DMS 273 (cell line): Measurements from ENCODE around the gene LSM3.

Experiments
- DNase-seq: peaks from one replicate; lab custom pipeline; 2025; ENCODE audit not compliant: unreplicated experiment; lab: John Stamatoyannopoulos, UW

Gene LSM3

DNA sequence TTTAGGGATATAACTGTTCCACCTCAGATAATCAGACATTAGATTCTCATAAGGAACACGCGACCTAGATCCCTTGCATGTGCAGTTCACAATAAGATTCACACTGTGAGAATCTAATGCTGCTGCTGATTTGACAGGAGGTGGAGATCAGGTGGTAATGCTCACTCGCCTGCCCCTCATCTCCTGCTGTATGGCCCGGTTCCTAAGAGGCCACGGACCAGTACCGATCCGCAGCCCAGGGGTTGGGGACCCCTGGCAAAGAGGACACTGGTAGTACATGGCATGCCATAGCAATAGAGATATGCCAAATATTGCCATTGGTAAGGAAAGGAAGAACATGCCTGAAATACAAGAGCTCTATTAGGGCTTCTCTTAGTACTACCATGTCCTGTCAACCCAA is 59.7 kb downstream of the LSM3 start:
- DNase-seq, result no peak

DNA sequence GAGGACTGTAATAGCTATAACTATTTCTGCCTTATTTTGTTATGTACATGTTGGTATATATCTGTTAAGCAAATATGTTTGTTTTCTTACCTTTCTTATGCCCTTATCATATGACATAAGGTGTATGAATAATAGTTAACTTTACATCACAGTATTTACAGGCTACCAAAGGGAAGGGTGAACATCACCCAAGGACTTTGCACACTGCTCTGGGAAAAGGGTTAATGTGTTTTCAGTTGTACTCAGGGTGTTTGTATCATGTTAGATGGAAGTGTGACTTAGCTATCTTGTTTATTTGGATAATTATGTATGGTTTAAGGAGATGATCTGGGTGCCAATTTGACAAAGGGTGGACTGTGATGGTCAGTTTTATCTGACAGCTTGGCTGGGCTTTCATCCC is 60.3 kb downstream of the LSM3 start:
- no peak for DNase-seq

DNA sequence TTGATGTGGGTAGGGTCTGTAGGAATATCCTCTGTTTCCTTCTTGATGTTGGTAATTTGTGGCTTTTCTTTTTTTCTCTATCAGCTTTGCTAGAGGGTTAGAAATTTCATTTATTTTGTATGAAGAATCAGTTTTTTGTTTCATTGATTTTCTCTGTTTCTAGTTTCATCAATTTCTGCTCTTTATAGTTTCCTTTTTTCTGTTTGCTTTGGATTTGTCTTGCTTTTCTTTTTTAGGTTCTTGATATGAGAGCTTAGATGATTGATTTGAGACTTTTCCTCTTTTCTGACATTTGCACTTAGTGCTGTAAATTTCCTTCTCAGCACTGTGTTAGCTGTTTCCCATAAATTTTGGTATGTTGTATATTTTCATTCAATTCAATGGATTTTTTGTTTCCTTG is 61.3 kb downstream of the LSM3 start:
- DNase-seq, result no peak

DNA sequence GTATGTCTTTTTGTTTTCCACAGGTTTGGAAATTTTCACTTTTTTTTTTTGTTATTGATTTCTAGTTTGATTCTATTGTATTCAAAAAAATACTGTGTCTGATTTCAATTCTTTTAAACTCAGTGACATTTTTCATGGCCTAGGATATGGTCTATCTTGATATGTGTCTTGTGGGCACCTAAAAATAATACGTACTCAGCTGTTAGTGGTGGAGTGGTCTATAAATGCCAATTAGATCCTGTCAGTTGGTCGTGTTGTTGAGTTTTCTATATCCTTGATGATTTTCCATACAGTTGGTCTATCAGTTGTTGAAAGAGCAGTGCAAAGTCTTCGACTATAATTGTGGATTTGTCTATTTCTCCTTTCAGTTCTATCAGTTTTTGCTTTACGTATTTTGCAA is 61.7 kb downstream of the LSM3 start:
- no peak for DNase-seq

DNA sequence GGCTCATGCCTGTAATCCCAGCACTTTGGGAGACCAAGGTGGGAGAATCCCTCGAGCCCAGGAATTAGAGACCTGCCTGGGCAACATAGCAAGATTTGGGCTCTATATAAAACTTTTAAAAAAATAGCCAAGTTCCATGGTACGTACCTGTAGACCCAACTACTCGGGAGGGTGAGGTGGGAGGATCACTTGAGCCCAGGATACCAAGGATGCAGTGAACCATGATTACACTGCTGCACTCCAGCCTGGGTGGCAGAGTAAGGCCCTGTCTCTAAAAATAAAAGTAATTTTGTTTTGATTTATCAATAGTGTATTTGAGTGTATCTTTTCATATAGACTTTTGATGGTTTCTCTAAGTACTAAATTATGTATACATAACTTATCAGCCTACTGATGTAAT is 63.1 kb downstream of the LSM3 start:
- DNase-seq, result no peak

DNA sequence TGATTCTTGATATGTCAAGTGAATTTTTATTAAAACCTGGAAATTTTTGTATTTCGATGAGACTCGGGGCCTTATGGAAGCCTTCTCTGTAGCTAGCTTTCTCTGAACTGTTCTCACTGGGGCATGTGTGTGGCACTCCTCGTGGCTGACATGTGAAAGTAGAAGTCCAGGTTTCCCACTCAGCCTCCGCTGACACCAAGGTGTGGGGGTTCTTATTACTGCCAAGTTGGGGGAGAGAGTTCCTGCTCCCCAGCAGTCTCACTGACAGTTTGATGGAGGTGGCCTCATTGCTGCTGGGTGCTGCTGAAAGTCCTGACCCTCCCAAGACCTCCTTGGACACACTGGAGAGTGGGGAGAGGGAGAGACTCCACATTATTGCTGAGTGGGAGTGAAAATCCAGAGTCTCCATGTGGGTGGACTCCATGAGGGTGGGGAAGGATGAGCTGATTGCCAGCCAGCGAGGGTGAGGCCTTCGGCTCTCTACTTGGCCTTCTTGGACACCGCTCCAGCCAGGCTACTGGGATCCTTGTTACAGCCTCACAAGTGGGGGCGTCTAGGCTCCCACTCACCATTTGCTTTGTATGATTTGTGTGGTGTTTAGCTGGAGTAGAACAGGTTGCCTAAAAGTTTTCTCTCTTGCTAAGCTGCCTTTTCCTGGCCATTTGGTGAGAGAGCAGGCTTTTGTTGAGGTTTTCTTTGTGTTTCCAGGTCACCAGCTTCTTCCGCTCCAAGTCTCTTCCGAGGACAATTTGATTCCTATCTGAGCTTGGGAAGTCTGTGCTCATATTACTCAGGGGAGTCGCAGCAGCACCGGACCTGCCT is 64.1 kb downstream of the LSM3 start:
- no peak for DNase-seq

DNA sequence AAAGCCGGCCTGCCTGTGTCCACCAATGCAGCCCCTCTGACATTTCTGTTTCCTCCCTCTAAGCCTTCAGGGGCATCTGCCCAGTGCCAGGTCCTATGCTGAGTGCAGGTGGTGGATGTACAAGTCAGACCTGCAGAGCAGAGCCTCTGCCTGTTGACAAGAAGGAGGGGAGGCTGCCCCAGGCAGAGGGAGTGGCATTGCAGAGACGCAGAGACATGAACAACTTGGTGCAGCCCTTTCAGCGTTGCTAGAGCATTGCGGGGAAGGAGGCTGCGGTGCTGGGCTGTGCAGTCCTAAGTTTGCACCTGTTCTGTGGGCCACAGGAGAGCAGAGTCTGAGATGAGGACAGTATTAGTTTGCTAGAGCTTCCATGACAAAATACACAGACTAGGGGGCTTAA is 65.2 kb downstream of the LSM3 start:
- no peak for DNase-seq

DNA sequence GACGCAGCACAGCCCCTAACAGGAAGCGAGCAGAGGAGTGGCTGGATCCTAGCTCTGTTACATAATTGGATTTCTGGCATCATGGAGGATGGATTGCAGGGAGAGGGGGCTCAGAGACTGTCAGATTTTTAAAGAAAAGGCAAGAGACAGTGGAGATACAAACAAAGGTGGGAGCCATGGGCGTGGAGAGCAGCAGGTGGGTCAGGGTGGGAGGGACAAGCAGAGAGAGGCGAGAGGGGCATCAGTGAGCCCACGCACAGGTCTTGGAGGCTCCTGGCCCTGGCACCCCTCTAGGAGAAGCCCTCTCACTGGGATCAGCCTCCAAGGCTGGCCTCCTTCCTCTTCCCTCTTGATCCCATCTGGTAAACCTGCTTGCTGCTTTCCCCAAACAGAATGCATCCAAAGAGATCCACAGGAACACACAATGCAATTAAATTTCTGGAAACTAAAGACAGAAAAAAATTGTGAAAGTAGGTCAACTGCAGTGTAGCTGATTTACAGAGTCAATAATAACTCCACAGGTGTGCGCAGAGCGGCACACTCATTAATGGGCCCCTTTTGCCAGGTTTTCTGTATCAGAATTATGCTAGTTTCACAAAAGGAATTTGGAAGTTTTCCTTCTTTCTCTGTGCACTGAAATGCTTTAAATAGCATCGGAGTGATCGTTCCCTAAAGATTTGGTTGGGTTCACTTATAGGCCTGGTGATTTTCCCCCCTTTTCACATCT is 66.1 kb downstream of the LSM3 start:
- no peak for DNase-seq

DNA sequence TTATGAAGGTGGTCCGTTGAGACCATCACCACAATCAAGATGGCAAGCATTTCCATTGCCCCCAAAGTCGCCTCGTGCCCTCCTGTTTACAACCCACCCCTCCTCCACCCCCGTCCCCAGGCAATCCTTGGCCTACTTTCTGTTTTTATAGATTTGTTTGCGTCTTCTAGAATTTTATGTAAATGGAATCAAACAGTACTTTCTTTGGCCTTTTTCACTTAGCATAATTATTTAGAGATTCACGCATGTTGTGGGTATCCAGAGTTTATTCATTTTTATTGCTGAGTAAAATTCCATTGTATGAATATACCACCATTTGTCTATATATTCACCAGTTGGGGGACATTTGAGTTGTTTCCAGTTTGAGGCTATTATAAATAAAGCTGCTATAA is 66.6 kb downstream of the LSM3 start:
- no peak for DNase-seq

DNA sequence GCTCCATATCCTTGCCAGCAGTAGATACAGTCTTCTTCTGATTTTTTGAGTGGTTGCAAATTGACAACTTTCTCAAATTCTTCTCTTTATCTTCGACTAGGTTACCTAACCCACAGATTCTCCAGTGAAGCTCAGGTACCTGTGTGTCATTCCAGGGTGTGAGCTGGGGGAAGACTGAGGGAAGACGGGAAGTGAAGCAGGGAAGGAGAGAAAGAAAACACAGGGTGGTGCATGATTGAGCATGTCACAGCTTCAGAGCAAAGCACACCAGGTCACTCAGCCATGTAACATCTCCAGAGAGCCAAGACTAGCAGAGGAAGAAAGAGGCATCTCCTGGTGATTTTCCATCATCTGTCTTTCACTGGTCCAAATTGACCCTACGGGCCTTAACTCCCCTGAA is 67.2 kb downstream of the LSM3 start:
- DNase-seq, result no peak

DNA sequence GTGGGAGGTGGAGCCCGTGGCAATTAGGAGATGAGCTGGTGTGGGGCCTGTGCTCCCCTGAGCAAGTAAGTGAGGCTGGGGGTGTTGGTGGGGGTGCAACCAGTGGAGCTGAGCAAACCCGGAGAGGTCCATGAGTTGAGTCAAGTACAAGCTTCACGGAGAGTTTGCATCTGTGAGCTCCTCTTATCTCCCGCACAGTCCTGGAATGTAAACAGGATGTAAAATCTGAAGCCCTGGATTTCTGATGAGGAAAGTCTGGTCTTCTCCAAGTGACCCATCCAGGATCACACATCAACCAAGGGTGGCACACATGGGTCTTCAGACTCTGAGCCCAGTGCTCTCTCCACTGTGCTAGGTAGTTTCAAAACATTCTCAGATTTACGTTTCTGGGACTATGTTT is 67.8 kb downstream of the LSM3 start:
- no peak for DNase-seq

DNA sequence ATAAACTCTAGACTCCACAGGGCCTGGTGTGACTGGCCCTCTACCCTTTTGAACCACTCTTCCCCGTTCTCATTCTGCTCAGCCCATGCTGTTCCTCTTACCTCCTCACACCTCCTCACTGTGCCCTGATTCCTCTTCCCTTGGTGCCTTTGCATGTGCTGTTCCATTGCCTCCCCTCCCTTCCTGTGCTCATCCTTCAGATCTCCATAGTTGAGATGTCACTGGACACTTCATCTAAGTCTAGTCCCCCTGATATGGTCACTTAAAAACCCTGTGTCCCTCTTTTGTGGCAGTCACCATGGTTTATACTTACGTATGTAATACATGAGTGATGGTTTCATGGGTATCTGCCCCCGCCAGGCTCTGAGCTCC is 69.8 kb downstream of the LSM3 start:
- no peak for DNase-seq

DNA sequence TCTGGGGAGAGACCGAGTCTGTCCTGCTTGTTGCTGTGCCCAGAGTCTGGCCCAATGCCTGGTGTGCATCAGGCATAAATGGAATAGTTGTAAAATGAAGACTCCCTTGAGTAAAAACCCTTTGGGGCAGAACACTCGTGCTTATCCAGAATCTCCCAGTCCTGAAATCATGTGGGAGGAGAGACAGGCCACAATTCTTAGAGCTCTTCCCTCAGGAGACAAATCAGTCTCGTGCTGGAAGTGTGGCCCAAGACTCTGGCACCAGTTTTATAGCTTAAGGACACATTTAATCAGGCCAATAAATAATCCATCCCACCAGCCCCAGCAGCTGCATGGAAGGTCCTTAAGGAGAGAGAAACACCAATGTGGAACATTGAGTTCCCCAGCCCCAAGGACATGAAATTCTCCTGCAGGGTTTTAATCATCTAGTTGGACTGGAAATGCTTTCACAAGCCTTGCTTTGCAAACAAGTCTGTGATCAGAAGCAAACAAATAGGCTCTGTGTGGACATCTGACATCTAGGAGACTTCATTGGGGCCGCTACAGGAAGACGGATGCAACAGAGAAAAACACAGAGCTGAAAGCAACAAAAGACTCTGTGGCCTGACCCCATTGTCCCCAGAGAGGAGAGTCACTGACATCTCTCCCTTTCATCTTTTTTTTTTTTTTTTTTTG is 70.4 kb downstream of the LSM3 start:
- DNase-seq, result no peak
